ENCODE measurements around the gene SPATA22.
"Not testable (repeated sequence)": the region's sequence is repeated elsewhere in the genome, so short reads cannot be mapped to it uniquely, and the experiment has no call there.

Gene SPATA22

DNA sequence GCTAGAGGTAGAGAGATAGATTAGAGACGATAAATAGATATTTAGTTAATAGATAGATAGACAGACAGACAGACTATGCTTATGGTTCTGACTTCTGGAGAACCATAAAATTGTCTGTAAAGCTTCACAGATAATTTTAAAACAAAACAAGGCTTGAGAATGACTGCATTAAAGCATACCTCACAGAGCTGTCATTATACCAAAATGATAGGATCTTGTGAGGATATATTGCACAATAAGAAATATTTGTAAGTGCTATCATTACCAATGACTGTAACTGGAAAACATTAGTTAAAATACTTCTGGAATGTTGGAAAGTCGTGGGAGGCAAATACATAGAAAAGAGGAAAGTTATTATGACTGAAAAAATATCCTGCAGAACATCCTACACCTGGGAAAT, 69.8 kb downstream of the SPATA22 start:
- Histone ChIP-seq H3K4me2 (ENCODE audit: low read length) (no peak overlapping the region), H3K36me3 (ENCODE audit: control insufficient read depth, low read length) (no peaks in the 10 kb centered on the region), H3F3A (ENCODE audit: control insufficient read depth, insufficient read depth) (no peaks in the 10 kb centered on the region), H3K9me3 (ENCODE audit: control insufficient read depth, insufficient read depth, low read length) (no peaks in the 10 kb centered on the region; the same call in 1 of the 2 replicates), H3K9me2 (replicated peaks; ENCODE audit: control insufficient read depth, low read length) (no peaks in the 10 kb centered on the region), H4K20me1 (ENCODE audit: control insufficient read depth, insufficient read depth, low read depth, low read length) (no peaks in the 10 kb centered on the region), H3K4me1 (ENCODE audit: control insufficient read depth, low read length) (no peaks in the 10 kb centered on the region), H3K27ac (ENCODE audit: low read depth, low read length) (no peak overlapping the region), H3K79me2 (ENCODE audit: control insufficient read depth, low read length) (no peaks in the 10 kb centered on the region), H3K27me3 (ENCODE audit: control insufficient read depth, low read length) (peaks cover 8% of the 10 kb centered on the region; the same call in 1 of the 2 replicates), H3K4me3 (ENCODE audit: low read length) (no peak overlapping the region)
- TF ChIP-seq EZH2phosphoT487 (IDR thresholded peaks at IDR 0.05; ENCODE audit: borderline replicate concordance, low read length): no peak
- TF ChIP-seq, protein P1, sequence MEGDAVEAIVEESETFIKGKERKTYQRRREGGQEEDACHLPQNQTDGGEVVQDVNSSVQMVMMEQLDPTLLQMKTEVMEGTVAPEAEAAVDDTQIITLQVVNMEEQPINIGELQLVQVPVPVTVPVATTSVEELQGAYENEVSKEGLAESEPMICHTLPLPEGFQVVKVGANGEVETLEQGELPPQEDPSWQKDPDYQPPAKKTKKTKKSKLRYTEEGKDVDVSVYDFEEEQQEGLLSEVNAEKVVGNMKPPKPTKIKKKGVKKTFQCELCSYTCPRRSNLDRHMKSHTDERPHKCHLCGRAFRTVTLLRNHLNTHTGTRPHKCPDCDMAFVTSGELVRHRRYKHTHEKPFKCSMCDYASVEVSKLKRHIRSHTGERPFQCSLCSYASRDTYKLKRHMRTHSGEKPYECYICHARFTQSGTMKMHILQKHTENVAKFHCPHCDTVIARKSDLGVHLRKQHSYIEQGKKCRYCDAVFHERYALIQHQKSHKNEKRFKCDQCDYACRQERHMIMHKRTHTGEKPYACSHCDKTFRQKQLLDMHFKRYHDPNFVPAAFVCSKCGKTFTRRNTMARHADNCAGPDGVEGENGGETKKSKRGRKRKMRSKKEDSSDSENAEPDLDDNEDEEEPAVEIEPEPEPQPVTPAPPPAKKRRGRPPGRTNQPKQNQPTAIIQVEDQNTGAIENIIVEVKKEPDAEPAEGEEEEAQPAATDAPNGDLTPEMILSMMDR (IDR thresholded peaks at IDR 0.05; ENCODE audit: low read depth, low read length, poor library complexity, severe bottlenecking): no peak

DNA sequence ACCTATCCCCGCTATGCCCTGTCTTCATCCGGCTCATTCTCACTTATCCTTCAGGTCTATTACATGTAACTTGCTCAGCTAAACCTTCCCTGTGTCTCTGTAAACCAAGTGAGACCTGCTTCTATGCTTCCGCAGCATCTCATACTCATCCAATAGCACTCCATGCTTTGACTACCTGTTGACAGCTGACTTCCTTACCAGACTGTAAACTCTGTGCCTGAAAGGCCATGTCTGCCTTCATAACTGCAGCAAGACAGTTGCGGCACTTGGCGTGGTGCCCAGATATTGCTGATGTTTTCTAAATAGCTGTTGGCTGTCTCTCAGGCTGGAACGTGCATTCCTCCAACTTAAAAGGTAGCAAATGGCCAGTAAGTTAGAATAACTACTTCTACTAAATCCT, 71.6 kb downstream of the SPATA22 start:
- H3K4me2 ChIP-seq (ENCODE audit: low read length): no peak overlapping the region
- no peaks in the 10 kb centered on the region for H3K4me1 ChIP-seq (ENCODE audit: control insufficient read depth, low read length)
- no peaks in the 10 kb centered on the region for H4K20me1 ChIP-seq (ENCODE audit: control insufficient read depth, insufficient read depth, low read depth, low read length)
- H3K79me2 ChIP-seq (ENCODE audit: control insufficient read depth, low read length): no peaks in the 10 kb centered on the region
- H3K27ac ChIP-seq (ENCODE audit: low read depth, low read length): no peak overlapping the region
- no peaks in the 10 kb centered on the region for H3K36me3 ChIP-seq (ENCODE audit: control insufficient read depth, low read length)
- TF ChIP-seq, protein P1 (IDR thresholded peaks at IDR 0.05; ENCODE audit: low read depth, low read length, poor library complexity, severe bottlenecking): no peak
- no peak for TF ChIP-seq EZH2phosphoT487 (IDR thresholded peaks at IDR 0.05; ENCODE audit: borderline replicate concordance, low read length)
- no peak overlapping the region for H3K4me3 ChIP-seq (ENCODE audit: low read length)
- no peaks in the 10 kb centered on the region for H3F3A ChIP-seq (ENCODE audit: control insufficient read depth, insufficient read depth)
- no peaks in the 10 kb centered on the region for H3K9me2 ChIP-seq (replicated peaks; ENCODE audit: control insufficient read depth, low read length)
- H3K27me3 ChIP-seq (ENCODE audit: control insufficient read depth, low read length): peaks cover 8% of the 10 kb centered on the region; the same call in 1 of the 2 replicates
- H3K9me3 ChIP-seq (ENCODE audit: control insufficient read depth, insufficient read depth, low read length): no peaks in the 10 kb centered on the region

DNA sequence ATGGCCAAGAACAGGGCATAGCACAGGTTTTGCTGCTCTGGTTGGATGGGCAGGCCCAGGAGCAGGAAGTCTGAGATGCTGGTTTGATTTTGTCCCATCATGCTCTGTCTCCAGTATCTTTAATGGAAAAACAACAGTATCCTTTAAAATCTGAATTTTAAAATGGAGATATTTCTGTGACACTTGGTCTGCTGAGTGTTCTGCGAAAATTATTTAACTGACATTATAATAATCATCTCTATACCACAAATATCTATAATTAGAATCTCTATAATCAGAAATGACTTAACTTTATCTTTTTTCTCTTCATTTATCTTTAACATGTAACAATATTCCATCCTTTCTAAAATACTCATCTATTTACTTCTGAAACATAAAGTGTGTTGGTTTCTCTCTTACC, 73.3 kb downstream of the SPATA22 start, which contains the start of gene OR1E1:
Gene OR1E1 (minus strand): TSS at position 101 of the 400 bp plus-strand sequence. CDS start 0 bp downstream, at position 101.
- H3K4me3 ChIP-seq (ENCODE audit: low read length): no peak within 1 kb of the TSS
- no peaks in the 10 kb centered on the region for H4K20me1 ChIP-seq (ENCODE audit: control insufficient read depth, insufficient read depth, low read depth, low read length)
- no peaks in the 10 kb centered on the region for H3F3A ChIP-seq (ENCODE audit: control insufficient read depth, insufficient read depth)
- H3K36me3 ChIP-seq (ENCODE audit: control insufficient read depth, low read length): no peaks in the 10 kb centered on the region
- no peak within 1 kb of the TSS for H3K27ac ChIP-seq (ENCODE audit: low read depth, low read length)
- no peaks in the 10 kb centered on the region for H3K4me1 ChIP-seq (ENCODE audit: control insufficient read depth, low read length)
- peaks cover 8% of the 10 kb centered on the region; the same call in 1 of the 2 replicates for H3K27me3 ChIP-seq (ENCODE audit: control insufficient read depth, low read length)
- H3K9me3 ChIP-seq (ENCODE audit: control insufficient read depth, insufficient read depth, low read length): no peaks in the 10 kb centered on the region
- H3K79me2 ChIP-seq (ENCODE audit: control insufficient read depth, low read length): no peaks in the 10 kb centered on the region
- H3K4me2 ChIP-seq (ENCODE audit: low read length): no peak within 1 kb of the TSS
- TF ChIP-seq, protein P1 (IDR thresholded peaks at IDR 0.05; ENCODE audit: low read depth, low read length, poor library complexity, severe bottlenecking): no peak
- TF ChIP-seq EZH2phosphoT487 (IDR thresholded peaks at IDR 0.05; ENCODE audit: borderline replicate concordance, low read length): no peak
- H3K9me2 ChIP-seq (replicated peaks; ENCODE audit: control insufficient read depth, low read length): no peaks in the 10 kb centered on the region

DNA sequence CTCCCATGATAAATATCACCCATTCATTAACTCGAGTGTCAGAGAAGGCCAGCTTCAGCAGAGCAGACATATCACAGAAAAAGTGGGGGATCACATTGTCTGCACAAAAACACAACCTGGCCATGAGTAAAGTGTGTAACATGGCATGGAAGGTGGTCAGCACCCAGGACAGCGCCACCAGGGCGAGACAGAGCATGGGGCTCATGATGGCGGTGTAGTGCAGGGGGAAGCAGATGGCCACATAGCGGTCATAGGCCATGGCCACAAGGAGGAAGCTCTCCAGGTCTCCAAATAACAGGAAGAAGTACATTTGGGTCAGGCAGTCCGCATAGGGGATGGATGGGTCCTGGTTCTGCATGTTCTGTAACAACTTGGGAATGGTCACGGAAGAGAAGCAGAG, 73.8 kb downstream of the SPATA22 start:
- H3K9me3 ChIP-seq (ENCODE audit: control insufficient read depth, insufficient read depth, low read length); H3K4me3 ChIP-seq (ENCODE audit: low read length); H3K79me2 ChIP-seq (ENCODE audit: control insufficient read depth, low read length); H3K36me3 ChIP-seq (ENCODE audit: control insufficient read depth, low read length); H3K27me3 ChIP-seq (ENCODE audit: control insufficient read depth, low read length); H3F3A ChIP-seq (ENCODE audit: control insufficient read depth, insufficient read depth); H3K27ac ChIP-seq (ENCODE audit: low read depth, low read length); H3K4me2 ChIP-seq (ENCODE audit: low read length); H4K20me1 ChIP-seq (ENCODE audit: control insufficient read depth, insufficient read depth, low read depth, low read length); H3K4me1 ChIP-seq (ENCODE audit: control insufficient read depth, low read length); H3K9me2 ChIP-seq (replicated peaks; ENCODE audit: control insufficient read depth, low read length): not testable (repeated sequence)

Measured in DOHH2 (cell line).